Endothelial cell of umbilical vein (primary cell): ENCODE data around the gene LAIR2. TPM values are rescaled to one million over a fixed set of nuclear protein-coding genes. Genes with fewer than 3 reads are reported as not detected.

Source experiments
- BruUV-seq: library from RNA; stranded (reverse); fragments of 400-500 nt; replicated peaks from 2 replicates; lab custom pipeline; 2021; lab: Mats Ljungman, UMichigan
- CTCF ChIA-PET: fragments of 300-600, 350-600 bp; sonication (Branson Sonifier 250); formaldehyde crosslinking; loops from one replicate; lab custom pipeline; 2021; ENCODE audit warnings: antibody characterized with exemption, inconsistent platforms; lab: Charles Lee
- POLR2A ChIA-PET: fragments of 300-600, 350-600 bp; sonication (Branson Sonifier 250); formaldehyde crosslinking; loops from one replicate; lab custom pipeline; 2021; ENCODE audit warnings: antibody characterized with exemption, inconsistent platforms; lab: Charles Lee
- DNase-seq: peaks from one replicate; pipeline ENCODE4 v3.0.0-alpha.2; 2011; ENCODE audit warnings: low read depth, low spot score
- FAIRE-seq: peaks from 2 replicates; lab custom pipeline; 2011; peaks lifted over from hg19 to GRCh38; lab: Jason Lieb, UNC
- H2AFZ ChIP-seq: 2 replicates; pipeline ENCODE4 v1.6.0; 2012; ENCODE audit warnings: low read depth, low read length, control low read depth, inconsistent platforms
- H3K27ac ChIP-seq: 2 replicates; pipeline ENCODE4 v1.5.1; 2011; ENCODE audit warnings: low read depth, mild to moderate bottlenecking, control low read depth, low read length, moderate library complexity; ENCODE audit not compliant: insufficient read depth
- H3K27me3 ChIP-seq, 2 experiments: 2 replicates each; pipeline versions ENCODE4 v1.6.0 to v1.6.1; 2011; ENCODE audit warnings: low read length in 2 of 2, mixed read lengths in 1 of 2; ENCODE audit not compliant: control insufficient read depth in 2 of 2, insufficient read depth in 2 of 2
- H3K36me3 ChIP-seq, 2 experiments: 2 replicates in 1 of 2; 3 replicates in 1 of 2; pipeline ENCODE4 v1.5.1; 2011; ENCODE audit warnings: low read length in 2 of 2, mild to moderate bottlenecking in 1 of 2, moderate library complexity in 1 of 2; ENCODE audit not compliant: control insufficient read depth in 2 of 2, insufficient read depth in 2 of 2; ENCODE audit errors: extremely low read depth in 1 of 2
- H3K4me1 ChIP-seq: 3 replicates; pipeline ENCODE4 v1.5.1; 2011; ENCODE audit warnings: mild to moderate bottlenecking, low read length; ENCODE audit not compliant: control insufficient read depth, insufficient read depth; ENCODE audit errors: extremely low read depth
- H3K4me2 ChIP-seq: 2 replicates; pipeline ENCODE4 v1.6.1; 2011; ENCODE audit warnings: low read length, control low read depth, mixed read lengths; ENCODE audit not compliant: insufficient read depth
- H3K4me3 ChIP-seq, 3 experiments: fragments of 200-600 bp in 1 of 3; sonication (generic), shearing (Covaris generic) in 1 of 3; replicated peaks in 1 of 3; 2 replicates each; pipeline ENCODE4 v1.5.1; 2011 to 2016; ENCODE audit warnings: control low read depth in 3 of 3, low read length in 3 of 3, mild to moderate bottlenecking in 2 of 3, inconsistent platforms in 1 of 3, low read depth in 1 of 3, moderate library complexity in 1 of 3; ENCODE audit not compliant: insufficient read depth in 1 of 3
- H3K79me2 ChIP-seq: 2 replicates; pipeline ENCODE4 v1.6.0; 2012; ENCODE audit warnings: low read length, inconsistent platforms; ENCODE audit not compliant: control insufficient read depth, insufficient read depth
- H3K9ac ChIP-seq: replicated peaks from 2 replicates; pipeline ENCODE3; 2011; ENCODE audit warnings: low read length, control low read depth; ENCODE audit not compliant: insufficient read depth; ENCODE audit errors: extremely low read depth
- H3K9me1 ChIP-seq: replicated peaks from 3 replicates; pipeline ENCODE4 v1.6.0; 2011; ENCODE audit warnings: mild to moderate bottlenecking, low read length; ENCODE audit not compliant: control insufficient read depth, insufficient read depth; ENCODE audit errors: extremely low read depth
- H3K9me3 ChIP-seq: replicated peaks from 2 replicates; pipeline ENCODE4 v1.5.1; 2012; ENCODE audit warnings: low read length, inconsistent platforms; ENCODE audit not compliant: control insufficient read depth, insufficient read depth
- H4K20me1 ChIP-seq: replicated peaks from 2 replicates; pipeline ENCODE3; 2011; ENCODE audit warnings: mild to moderate bottlenecking, low read length; ENCODE audit not compliant: control insufficient read depth, insufficient read depth; ENCODE audit errors: extremely low read depth
- CTCF ChIP-seq, 2 donors: IDR thresholded peaks; 1 replicate in 1 of 2; 2 replicates in 1 of 2; pipeline ENCODE4 v1.5.1; 2011; ENCODE audit warnings: low read length in 2 of 2, mild to moderate bottlenecking in 2 of 2, moderate library complexity in 2 of 2, control low read depth in 1 of 2, inconsistent platforms in 1 of 2, low read depth in 1 of 2; ENCODE audit not compliant: insufficient read depth in 1 of 2; ENCODE audit errors: extremely low read depth in 1 of 2
- EZH2 ChIP-seq: IDR thresholded peaks from 2 replicates; pipeline ENCODE4 v1.6.1; 2012; ENCODE audit warnings: borderline replicate concordance, low read depth, mild to moderate bottlenecking, moderate library complexity, low read length, inconsistent platforms; ENCODE audit not compliant: severe bottlenecking
- FOS ChIP-seq: IDR thresholded peaks from 2 replicates; pipeline ENCODE4 v1.6.1; 2011; ENCODE audit warnings: mild to moderate bottlenecking, low read length, moderate library complexity, borderline replicate concordance; ENCODE audit not compliant: insufficient read depth
- GATA2 ChIP-seq: IDR thresholded peaks from 2 replicates; pipeline ENCODE4 v1.7.0; 2011; ENCODE audit warnings: low read depth, mild to moderate bottlenecking, moderate library complexity, mixed read lengths, low read length; ENCODE audit not compliant: insufficient read length, insufficient read depth
- JUN ChIP-seq: IDR thresholded peaks from 2 replicates; pipeline ENCODE4 v1.6.1; 2011; ENCODE audit warnings: borderline replicate concordance, low read depth; ENCODE audit not compliant: insufficient read length, insufficient read depth
- MAX ChIP-seq: IDR thresholded peaks from 2 replicates; pipeline ENCODE4 v1.6.1; 2011; ENCODE audit not compliant: insufficient read depth, insufficient read length
- MYC ChIP-seq: IDR thresholded peaks from one replicate; pipeline ENCODE4 v1.6.1; 2011; ENCODE audit warnings: mild to moderate bottlenecking, low read depth, low read length
- POLR2A ChIP-seq: IDR thresholded peaks from 2 replicates; pipeline ENCODE4 v1.6.1; 2012; ENCODE audit warnings: low read depth, mild to moderate bottlenecking, control low read depth, low read length
- POLR2AphosphoS5 ChIP-seq: IDR thresholded peaks from 2 replicates; pipeline ENCODE4 v1.6.1; 2012; ENCODE audit warnings: low read depth, mild to moderate bottlenecking, control low read depth, low read length, moderate library complexity; ENCODE audit not compliant: insufficient read depth
- dilution Hi-C: fragments of 300-500 bp; cut with MboI; formaldehyde crosslinking; loops from one replicate; pipeline ENCODE4 v1.15.0; 2019; ENCODE audit warnings: low sequenced_read_pairs; ENCODE audit not compliant: extremely low pct_ligation_motif_present
- intact Hi-C: fragments of 100-400 bp; cut with micrococcal nuclease; formaldehyde crosslinking; loops from one replicate; pipeline ENCODE4 v1.10.0; 2022
- polyA plus RNA-seq, 4 experiments: library from polyadenylated mRNA; depleted of rRNA in 3 of 4; stranded (reverse) in 3 of 4; unstranded in 1 of 4; fragments of >200 nt; gene quantifications; 2 replicates each; pipeline versions ENCODE4 v1.2.1 to v1.2.3, GENCODE V29; 2011 to 2012; ENCODE audit warnings: missing spikeins in 1 of 4
- total RNA-seq: library from RNA; stranded (reverse); gene quantifications from 2 replicates; pipeline ENCODE4 v1.2.3, GENCODE V29; 2021

The LAIR2 gene
- total and polyA plus RNA-seq, 2 donors (not counting 3 experiments of a cell fraction or from before 2014, with no cell fraction given), result not detected

GRCh38 chr19:54460230-54461005, 42.2 kb upstream of the LAIR2 start:
- Histone ChIP-seq H3K4me2 (no peak overlapping the region), H3K79me2 (peaks cover 43% of the 10 kb centered on the region), H3K4me3 (no peak overlapping the region), H3K36me3 (peaks cover 22 to 54% of the 10 kb centered on the region in 2 experiments), H3K4me1 (peaks cover 29% of the 10 kb centered on the region), H3K9me3 (no peaks in the 10 kb centered on the region), H3K9ac (no peak overlapping the region), H4K20me1 (no peaks in the 10 kb centered on the region), H2AFZ (no peak overlapping the region), H3K27me3 (no peaks in the 10 kb centered on the region), H3K27ac (no peak overlapping the region), H3K9me1 (no peaks in the 10 kb centered on the region)
- ChIA-PET POLR2A (interaction anchor here (1.3 kb wide), 1 partner anchor 12 kb away, joined by 4 read pairs; the partner anchor contains the start of gene LENG8), CTCF (no interaction called here)
- TF ChIP-seq GATA2 (no peak), POLR2A (no peak), EZH2 (no peak), POLR2AphosphoS5 (no peak), MYC (no peak), CTCF (IDR thresholded peaks at IDR 0.05; ENCODE audit: extremely low read depth in 1 of 2, insufficient read depth in 1 of 2, low read depth in 1 of 2, low read length in 2 of 2) (no peak), MAX (no peak), FOS (no peak), JUN (no peak)
- no TSS peak for BruUV-seq
- intact Hi-C loops, result loop anchor here (5.0 to 10.0 kb wide), 5 partner anchors 593 to 1194 kb away; partner anchors contain the start of genes MYADM, PPP1R12C, RDH13 and U2AF2
- dilution Hi-C loops, result no loop called here
- DNase-seq (no peak), FAIRE-seq (no peak)
